Raji (cell line): ENCODE results near the gene ZCCHC7.

Source experiments
- POLR2A ChIP-seq: IDR thresholded peaks from 2 replicates; pipeline ENCODE4 v1.6.1; 2011; ENCODE audit warnings: low read depth, low read length, control low read depth; ENCODE audit not compliant: insufficient read depth

ZCCHC7 gene

GRCh38 chr9:37218800-37219425 is 98.5 kb downstream of the ZCCHC7 start:
- TF ChIP-seq POLR2A: no peak

- no peak for TF ChIP-seq POLR2A
Measured at GRCh38 chr9:37220971-37221370, 100.6 kb downstream of the ZCCHC7 start.

- TF ChIP-seq POLR2A: no peak
Measured at GRCh38 chr9:37221489-37222106, 101.2 kb downstream of the ZCCHC7 start.

DNA sequence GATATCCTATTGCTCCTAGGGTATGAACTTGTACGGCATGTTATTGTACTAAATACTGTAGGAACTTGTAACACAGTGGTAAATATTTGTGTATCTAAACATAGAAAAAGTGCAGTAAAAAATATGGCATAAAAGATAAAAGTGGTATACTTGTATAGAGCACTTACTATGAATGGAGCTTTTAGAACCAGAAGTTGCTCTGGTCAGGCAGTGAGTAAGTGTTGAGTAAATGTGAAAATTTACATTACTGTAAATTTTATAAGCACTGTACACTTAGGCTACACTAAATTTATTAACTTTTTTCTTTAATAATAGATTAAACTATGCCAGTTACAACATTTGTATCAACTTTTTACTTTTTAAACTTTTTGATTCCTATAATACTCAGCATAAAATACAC is 109.1 kb downstream of the ZCCHC7 start:
- no peak for TF ChIP-seq POLR2A

DNA sequence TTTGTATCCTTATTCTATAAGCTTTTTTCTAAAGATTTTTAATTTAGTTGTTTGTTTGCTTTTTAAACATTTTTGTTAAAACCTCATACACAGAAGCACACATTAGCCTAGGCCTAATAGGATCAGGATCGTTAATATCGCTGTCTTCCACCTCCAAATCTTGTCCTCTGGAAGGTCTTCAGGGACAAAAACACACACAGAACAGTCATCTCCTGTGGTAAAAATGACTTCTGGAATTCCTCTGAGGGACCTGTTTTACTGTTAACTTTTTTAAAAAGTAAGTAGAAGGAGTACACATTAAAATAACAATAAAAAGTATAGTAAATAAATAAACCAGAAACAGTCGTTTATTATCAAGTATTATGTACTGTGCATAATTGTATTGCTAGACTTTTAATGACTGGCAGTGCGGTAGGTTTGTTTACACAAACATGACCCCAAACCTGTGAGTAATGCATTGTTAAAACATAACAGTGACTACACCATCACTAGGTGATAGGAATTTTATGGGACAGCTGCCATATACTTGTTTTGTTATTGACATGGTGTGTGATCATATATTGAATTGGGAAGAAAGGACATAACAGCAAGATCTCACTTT is 109.6 kb downstream of the ZCCHC7 start:
- TF ChIP-seq POLR2A: no peak

- TF ChIP-seq POLR2A: no peak
Measured at GRCh38 chr9:37236822-37237221, 116.4 kb downstream of the ZCCHC7 start.

DNA sequence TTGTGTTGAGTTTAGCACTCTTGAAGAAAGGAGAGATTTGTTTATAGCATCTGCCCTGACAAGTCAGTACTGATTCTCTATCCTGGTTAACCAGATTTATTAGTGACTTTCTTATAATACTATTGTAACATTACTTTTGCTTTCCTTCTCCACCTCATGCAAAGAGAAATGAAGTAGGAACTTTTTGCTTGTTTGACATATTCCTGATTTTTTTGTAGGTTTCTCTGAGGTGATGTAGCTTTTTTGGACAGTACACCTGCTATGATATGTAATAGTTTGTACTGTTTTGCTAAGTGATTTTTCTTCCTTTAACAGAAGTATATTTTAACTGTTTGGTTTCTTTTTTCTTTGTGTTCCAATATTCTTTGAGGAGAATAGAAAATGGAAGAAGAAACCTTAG is 117.7 kb downstream of the ZCCHC7 start:
- no peak for TF ChIP-seq POLR2A

GRCh38 chr9:37239224-37239859 is 119.0 kb downstream of the ZCCHC7 start:
- TF ChIP-seq POLR2A: no peak

DNA sequence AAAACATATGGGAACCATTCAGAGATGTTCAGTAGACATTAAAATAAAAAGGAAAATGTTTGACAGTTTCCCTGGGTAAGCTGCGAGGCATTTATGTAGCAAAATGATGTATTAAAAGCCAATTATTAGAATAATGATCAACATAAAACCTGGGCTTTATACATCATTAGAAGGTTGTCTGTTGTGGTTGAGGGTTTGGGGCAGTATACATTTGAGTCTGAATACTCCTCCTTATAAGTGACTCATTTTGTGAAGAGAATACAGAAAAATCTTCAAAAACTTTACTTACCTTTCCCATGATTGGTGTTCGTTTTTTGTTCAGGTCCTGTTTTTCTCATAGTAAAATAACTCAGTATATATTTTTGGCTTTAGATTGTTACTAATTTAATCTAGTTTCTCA is 119.5 kb downstream of the ZCCHC7 start:
- no peak for TF ChIP-seq POLR2A

DNA sequence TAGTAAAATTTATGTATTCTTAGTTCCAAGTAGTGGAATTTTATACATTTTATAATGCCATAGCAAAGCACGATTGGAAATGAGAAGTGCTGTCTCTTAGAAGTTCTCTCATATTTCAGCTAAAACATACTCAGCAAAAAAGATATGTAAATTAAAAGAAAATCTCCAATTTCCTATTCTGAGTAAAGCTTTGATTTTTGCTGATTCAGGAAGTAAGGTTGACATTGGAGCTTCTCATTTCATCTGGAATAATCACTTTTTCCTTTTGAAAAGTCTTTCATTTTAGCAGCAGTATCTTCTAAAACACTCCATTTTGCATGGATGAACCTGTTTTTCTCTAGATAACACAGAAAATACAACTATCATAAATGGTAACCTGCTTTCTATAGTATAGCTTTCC is 121.0 kb downstream of the ZCCHC7 start:
- TF ChIP-seq POLR2A: no peak

- no peak for TF ChIP-seq POLR2A
Measured at GRCh38 chr9:37242089-37242488, 121.7 kb downstream of the ZCCHC7 start.

- no peak for TF ChIP-seq POLR2A
Measured at GRCh38 chr9:37243588-37244345, 123.4 kb downstream of the ZCCHC7 start.

DNA sequence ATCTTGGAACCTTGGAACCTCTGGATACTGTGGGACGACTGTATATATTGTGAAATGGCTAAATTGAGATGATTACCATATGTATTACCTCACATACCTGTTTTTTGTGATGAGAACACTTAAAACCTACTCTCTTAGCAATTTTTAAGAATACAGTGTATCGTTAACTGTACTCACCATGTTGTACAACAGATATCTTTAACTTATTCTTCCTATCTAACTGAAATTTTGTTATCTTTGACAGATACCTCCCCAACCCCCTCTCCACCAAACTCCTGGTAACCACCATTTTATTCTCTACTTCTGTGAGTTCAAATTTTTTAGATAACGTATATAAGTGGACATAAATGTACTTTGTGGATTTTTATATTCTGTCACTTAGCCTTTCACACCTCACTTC is 126.5 kb downstream of the ZCCHC7 start:
- no peak for TF ChIP-seq POLR2A

DNA sequence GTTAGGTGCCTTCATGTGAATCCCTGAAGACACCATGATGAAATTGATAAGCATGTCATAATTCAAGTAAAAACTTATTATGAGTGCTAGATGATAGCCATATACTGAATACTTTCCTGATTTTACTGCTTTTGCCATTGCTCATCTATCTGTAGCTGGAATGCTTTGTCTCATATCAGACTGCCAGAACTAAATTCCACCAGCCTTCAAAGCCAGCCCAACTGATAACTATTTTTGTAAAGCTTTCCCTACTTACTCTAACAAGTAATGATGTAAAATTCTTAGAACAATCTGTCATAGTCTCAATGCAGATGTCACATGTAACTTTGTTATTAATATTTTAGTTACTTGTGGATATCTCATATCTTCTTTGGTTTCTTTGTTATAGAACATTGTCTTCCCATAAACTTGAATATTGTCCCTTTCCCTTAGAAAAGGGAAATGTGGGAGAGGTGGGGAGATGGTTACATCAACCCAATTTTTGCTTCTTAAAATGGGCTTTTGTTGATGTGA is 128.3 kb downstream of the ZCCHC7 start:
- TF ChIP-seq POLR2A: no peak

GRCh38 chr9:37251452-37251851 is 131.1 kb downstream of the ZCCHC7 start:
- no peak for TF ChIP-seq POLR2A

- TF ChIP-seq POLR2A: no peak
Measured at GRCh38 chr9:37253377-37253937, 133.1 kb downstream of the ZCCHC7 start.

DNA sequence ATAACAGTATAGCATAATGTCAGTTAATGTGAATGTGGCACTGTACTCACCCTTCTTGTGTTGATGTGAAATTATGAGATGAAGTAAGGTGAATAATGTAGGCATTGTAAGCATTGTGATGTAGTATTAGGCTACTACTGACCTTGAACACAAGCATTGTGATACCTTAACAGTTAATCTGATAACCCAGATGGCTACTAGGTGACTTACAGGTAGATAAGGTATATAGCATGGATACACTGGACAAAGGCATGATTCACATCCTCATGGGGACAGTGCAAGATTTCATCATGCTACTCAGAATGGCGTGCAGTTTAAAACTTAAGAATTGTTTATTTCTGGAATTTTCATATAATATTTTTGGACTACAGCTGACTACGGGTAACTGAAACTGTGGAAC is 134.8 kb downstream of the ZCCHC7 start:
- no peak for TF ChIP-seq POLR2A
